ENCODE data around the gene TMEM270. TPM values are rescaled to one million over a fixed set of nuclear protein-coding genes. Genes with fewer than 3 reads are reported as not detected.

Gene TMEM270, protein sequence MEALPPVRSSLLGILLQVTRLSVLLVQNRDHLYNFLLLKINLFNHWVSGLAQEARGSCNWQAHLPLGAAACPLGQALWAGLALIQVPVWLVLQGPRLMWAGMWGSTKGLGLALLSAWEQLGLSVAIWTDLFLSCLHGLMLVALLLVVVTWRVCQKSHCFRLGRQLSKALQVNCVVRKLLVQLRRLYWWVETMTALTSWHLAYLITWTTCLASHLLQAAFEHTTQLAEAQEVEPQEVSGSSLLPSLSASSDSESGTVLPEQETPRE
- not detected for total RNA-seq
- long read RNA-seq, donor 1, partial matches to known transcripts = 0 of 1 reads
- long read RNA-seq, donor 1, other reads (novel, unspliced or antisense) = 1 of 1 reads
- long read RNA-seq, donor 2 = 0 reads

DNA sequence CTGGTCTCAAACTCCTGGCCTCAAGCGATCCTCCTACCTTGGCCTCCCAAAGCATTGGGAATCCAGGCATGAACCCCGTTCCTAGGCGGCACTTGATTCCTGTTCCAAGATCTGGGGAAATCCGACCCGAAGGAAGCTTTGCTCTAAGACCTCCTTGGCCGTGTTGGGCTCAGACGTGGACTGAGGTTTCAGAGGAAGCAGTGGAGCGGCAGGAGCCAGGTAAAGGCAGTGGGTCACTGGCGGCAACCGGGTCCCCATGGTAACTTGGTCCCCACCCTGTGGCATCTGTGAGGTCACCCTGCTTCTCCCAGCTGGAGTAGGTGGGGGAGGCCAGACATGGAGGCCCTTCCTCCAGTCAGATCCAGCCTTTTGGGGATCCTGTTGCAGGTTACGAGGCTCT lies at the start of gene TMEM270:
TSS of gene TMEM270 (plus strand) at position 301 of the 400 bp plus-strand sequence. CDS start at position 337, 36 bp downstream.
- ATAC-seq = no peak

DNA sequence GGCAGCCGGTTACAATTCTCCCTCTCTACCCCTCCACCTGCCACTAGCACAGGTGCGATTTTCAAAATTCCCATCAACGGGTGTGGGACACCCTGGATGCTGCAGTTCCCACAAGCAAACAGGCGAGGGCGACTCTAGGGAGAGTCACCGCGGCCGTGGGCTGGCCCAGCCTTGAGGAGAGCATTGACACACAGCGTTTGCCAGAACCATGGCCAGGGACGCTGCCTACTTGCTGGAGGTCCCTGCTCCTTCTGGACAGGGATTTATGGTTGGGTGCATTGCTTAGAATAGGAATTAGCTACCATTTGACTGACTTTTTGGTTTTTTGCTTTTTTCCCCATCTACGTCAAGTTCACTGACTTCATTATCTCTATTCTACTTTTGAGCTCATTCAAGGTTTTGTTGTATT lies 49.2 kb upstream of the TMEM270 start:
- Histone ChIP-seq H3K4me1 (ENCODE audit: low read depth) (peaks cover 7% of the 10 kb centered on the region), H3K4me3 (no peak overlapping the region), H3K9me3 (no peaks in the 10 kb centered on the region), H3K36me3 (ENCODE audit: low read depth) (no peaks in the 10 kb centered on the region)
- intact Hi-C loops (cut with DNase I, micrococcal nuclease) = no loop called here
- ATAC-seq (peak; percentile 77), DNase-seq (peak; percentile 84 to 91 (median 86))
- TF ChIP-seq, protein P1, sequence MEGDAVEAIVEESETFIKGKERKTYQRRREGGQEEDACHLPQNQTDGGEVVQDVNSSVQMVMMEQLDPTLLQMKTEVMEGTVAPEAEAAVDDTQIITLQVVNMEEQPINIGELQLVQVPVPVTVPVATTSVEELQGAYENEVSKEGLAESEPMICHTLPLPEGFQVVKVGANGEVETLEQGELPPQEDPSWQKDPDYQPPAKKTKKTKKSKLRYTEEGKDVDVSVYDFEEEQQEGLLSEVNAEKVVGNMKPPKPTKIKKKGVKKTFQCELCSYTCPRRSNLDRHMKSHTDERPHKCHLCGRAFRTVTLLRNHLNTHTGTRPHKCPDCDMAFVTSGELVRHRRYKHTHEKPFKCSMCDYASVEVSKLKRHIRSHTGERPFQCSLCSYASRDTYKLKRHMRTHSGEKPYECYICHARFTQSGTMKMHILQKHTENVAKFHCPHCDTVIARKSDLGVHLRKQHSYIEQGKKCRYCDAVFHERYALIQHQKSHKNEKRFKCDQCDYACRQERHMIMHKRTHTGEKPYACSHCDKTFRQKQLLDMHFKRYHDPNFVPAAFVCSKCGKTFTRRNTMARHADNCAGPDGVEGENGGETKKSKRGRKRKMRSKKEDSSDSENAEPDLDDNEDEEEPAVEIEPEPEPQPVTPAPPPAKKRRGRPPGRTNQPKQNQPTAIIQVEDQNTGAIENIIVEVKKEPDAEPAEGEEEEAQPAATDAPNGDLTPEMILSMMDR (IDR thresholded peaks at IDR 0.05) = peak; percentile 92

More for the DNA sequence above, at the start of gene TMEM270:
- intact Hi-C loops (cut with DNase I, micrococcal nuclease) = loop anchor here in 1 of 2 donors (10.0 kb wide), 1 partner anchor 164 kb away; the partner anchor contains the start of gene ELN
- Histone ChIP-seq H3K4me1 (ENCODE audit: low read depth) (no peaks in the 10 kb centered on the region), H3K36me3 (ENCODE audit: low read depth) (no peaks in the 10 kb centered on the region), H3K4me3 (no peak within 1 kb of the TSS), H3K9me3 (no peaks in the 10 kb centered on the region)
- peak in 1 of 3 donors; percentile 10 for DNase-seq
- TF ChIP-seq, protein P1 (IDR thresholded peaks at IDR 0.05) = no peak

DNA sequence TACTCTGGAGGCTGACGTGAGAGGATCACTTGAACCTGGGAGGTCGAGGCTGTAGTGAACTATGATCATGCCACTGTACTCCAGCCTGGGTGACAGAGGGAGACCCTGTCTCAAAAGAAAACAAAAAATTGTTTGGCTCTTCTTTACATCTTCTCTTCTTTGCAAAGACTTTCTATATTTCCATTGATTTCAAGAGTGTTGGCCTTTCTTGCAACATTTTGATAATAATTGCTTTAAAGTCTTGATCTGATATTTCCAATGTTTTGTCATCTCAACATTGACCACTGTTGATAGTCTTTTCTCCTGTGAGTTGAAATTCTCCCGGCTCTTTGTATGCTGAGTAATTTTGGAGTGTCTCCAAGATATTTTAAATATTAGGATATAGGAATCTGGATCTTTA lies 48.0 kb upstream of the TMEM270 start:
- TF ChIP-seq, protein P1 (IDR thresholded peaks at IDR 0.05) = no peak
- DNase-seq (peak in 1 of 3 donors; percentile 2), ATAC-seq (no peak)
- Histone ChIP-seq H3K9me3 (no peaks in the 10 kb centered on the region), H3K36me3 (ENCODE audit: low read depth) (no peaks in the 10 kb centered on the region), H3K4me3 (no peak overlapping the region), H3K4me1 (ENCODE audit: low read depth) (peaks cover 3% of the 10 kb centered on the region)
- intact Hi-C loops (cut with DNase I, micrococcal nuclease) = no loop called here

DNA sequence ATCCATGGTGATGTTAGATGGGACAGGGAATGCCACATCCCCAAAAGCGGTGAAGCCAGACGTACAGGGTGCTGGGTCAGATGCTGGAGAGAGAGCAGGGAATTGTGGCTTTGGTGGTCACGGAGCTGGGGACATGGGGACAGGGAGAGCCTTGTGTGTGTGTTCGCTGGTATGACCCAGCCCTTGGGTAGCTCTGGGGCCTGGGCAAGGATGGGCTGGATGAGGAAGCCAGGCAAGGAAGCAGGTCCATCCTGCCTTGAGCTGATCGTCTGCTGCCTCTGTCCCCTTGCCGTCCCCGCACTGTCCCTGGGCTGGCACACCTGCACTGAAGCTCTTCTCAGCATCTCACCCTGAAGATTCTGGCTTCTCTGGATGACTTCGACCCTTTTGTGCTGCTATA lies 45.5 kb upstream of the TMEM270 start:
- no peak for ATAC-seq
- intact Hi-C loops (cut with DNase I, micrococcal nuclease) = no loop called here

DNA sequence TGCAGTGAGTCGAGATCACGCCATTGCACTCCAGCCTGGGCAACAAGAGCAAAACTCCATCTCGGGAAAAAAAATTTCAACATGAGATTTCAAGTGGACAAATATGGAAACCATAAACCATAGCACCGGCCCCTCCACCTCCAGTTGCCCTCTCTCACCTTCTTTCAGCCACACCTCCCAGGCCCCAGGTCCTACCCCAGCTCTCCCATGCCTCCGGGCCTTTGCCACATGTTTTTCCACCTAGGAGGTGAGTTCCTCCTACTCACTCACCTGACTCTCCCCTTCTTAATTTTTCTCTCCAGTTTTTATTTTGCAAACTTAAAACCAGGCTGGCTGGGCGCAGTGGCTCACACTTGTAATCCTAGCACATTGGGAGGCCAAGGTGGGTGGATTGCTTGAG lies 43.8 kb upstream of the TMEM270 start:
- DNase-seq = peak in 2 of 3 donors; percentile 3 to 13
- intact Hi-C loops (cut with DNase I, micrococcal nuclease) = no loop called here

More for the DNA sequence above, 45.5 kb upstream of the TMEM270 start:
- Histone ChIP-seq H3K4me1 (ENCODE audit: low read depth) (no peaks in the 10 kb centered on the region), H3K9me3 (no peaks in the 10 kb centered on the region), H3K4me3 (no peak overlapping the region), H3K36me3 (ENCODE audit: low read depth) (no peaks in the 10 kb centered on the region)
- DNase-seq = peak in 1 of 3 donors; percentile 32
- TF ChIP-seq, protein P1 (IDR thresholded peaks at IDR 0.05) = no peak

More for the DNA sequence above, 43.8 kb upstream of the TMEM270 start:
- ATAC-seq = no peak
- TF ChIP-seq, protein P1 (IDR thresholded peaks at IDR 0.05) = no peak
- Histone ChIP-seq H3K4me3 (no peak overlapping the region), H3K4me1 (ENCODE audit: low read depth) (peaks cover 7% of the 10 kb centered on the region), H3K9me3 (no peaks in the 10 kb centered on the region), H3K36me3 (ENCODE audit: low read depth) (no peaks in the 10 kb centered on the region)

All from mucosa of descending colon (tissue), 3 donors.